ENCODE results near the gene TAF8.
"Not testable (repeated sequence)": the region's sequence is repeated elsewhere in the genome, so short reads cannot be mapped to it uniquely, and the experiment has no call there.

TAF8 gene

DNA sequence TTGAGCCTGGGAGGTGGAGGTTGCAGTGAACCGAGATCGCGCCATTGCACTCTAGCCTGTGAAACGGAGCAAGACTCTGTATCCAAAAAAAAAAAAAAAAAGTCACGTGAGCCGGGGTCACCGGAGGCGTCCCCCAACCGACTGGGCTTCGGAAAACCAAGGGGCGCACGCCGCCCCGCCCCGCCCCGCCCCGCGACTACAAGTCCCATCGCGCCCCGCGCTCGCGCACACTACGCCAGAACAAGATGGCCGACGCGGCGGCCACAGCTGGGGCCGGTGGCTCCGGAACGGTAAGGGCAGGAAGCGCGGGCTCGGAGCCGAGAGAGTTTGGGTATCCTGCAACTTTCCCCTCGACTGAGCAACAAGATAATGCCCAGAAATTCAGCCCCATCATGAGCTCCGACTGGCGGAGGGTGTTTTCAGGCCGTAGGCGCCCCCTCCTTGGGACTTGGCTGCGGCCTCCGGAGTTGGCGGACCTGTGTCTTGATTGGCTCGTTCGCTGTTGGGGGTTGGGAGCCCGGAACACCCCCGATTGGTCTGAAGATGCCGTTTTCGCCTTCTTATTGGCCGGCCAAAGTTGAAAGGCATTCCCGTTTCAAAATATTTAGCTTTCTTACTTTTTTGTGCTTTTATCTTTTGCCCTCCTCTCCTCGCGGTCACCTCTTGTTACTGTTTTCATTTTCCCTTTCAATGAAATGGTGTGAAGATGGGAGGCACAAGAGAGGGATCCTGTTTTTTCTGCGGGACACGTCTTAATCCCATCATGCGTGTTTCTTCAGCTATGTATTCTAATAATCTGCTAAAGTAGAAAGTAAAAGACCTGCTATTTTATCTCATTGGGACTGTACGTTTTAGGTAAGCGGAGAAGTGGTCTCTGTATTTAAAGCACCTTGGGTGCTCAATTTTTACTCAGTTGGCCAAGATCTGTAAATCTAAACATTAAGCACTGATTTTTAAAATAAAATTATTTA is at the start of gene TAF8:
Gene TAF8, plus strand, starts transcription at position 228 of the 971 bp plus-strand sequence. Its CDS starts 18 bp downstream, at position 246.
- peak; percentile 93 for DNase-seq (ENCODE audit: low spot score)

DNA sequence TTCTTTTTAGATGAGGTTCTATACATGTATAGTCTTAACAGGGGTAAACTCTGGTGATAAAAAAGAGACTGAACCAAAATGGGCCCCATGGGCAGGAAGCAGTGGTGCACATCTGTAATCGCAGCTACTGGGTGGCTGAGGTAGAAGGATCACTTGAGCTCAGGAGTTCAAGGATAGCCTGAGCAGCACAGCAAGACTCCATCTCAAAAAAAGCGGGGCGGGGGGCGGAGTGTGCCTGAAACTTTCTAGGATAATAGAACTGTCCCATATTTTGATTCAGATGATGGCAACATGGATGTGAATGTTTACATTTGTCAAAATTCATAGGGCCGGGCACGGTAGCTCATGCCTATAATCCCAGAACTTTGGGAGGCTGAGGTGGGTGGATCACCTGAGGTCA is 48.8 kb upstream of the TAF8 start:
- no peak for DNase-seq (ENCODE audit: low spot score)

GRCh38 chr6:42003658-42004057 is 46.7 kb upstream of the TAF8 start:
- not testable (repeated sequence) for DNase-seq (ENCODE audit: low spot score)

GRCh38 chr6:42007286-42008137 is 42.8 kb upstream of the TAF8 start:
- no peak for DNase-seq (ENCODE audit: low spot score)

GRCh38 chr6:42008138-42008528 is 42.2 kb upstream of the TAF8 start:
- DNase-seq (ENCODE audit: low spot score) = not testable (repeated sequence)

DNA sequence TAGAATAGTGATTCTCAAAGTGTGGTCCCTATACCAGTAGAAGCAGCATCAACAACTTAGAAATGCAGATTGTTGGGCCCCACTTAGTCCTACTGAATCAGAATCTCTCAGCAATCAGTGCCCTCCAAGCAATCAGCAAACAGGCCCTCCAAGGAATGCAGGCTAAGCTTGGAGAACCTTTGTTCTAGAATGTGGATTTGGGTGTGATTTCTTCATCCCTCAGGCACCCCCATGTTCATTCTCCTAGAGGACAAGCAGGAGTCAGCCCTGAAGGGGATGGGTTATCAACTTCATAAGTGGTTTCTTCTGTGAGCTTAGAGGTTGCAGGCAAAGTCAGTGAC is 40.5 kb upstream of the TAF8 start:
- no peak for DNase-seq (ENCODE audit: low spot score)

DNA sequence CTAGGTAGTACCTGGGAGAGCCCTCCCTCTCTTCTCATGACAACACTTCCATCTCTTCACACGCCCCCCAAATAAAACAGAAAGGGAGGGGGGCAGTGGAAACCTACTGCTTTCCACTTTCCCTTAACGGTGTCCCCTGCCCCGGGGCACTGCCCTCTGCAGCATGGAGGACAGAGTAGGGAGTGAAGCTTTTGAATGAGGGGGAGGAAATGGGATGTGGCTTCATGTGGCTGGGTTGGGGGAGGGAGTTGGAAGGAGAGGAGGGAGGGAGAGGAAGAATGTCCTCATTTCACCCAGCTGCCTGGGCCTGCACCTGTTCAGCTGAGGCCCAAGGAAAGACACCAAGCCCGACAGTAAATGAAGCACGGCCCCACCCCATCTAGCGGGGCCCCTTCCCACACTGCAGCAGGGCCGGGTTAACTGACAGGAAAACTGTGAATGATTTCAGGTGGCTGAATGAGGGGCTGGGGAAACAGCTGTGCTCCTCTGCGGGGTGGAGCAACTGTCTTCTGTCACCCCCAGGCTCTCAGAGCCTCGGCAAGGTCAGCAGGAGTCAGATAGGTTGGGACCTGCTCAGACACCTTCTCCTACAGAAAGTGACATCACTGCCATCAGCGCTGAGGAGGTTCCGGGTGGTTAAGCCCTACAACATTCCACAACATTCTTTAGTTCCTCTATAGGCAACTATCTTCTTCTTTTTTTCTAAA is 40.0 kb upstream of the TAF8 start:
- no peak for DNase-seq (ENCODE audit: low spot score)

GRCh38 chr6:42010909-42011308 is 39.4 kb upstream of the TAF8 start:
- DNase-seq (ENCODE audit: low spot score) = no peak

- no peak for DNase-seq (ENCODE audit: low spot score)
Measured at GRCh38 chr6:42012501-42013133, 37.7 kb upstream of the TAF8 start.

- no peak for DNase-seq (ENCODE audit: low spot score)
Measured at GRCh38 chr6:42013134-42013516, 37.2 kb upstream of the TAF8 start.

GRCh38 chr6:42017021-42017643 is 33.2 kb upstream of the TAF8 start:
- DNase-seq (ENCODE audit: low spot score) = peak; percentile 21

DNA sequence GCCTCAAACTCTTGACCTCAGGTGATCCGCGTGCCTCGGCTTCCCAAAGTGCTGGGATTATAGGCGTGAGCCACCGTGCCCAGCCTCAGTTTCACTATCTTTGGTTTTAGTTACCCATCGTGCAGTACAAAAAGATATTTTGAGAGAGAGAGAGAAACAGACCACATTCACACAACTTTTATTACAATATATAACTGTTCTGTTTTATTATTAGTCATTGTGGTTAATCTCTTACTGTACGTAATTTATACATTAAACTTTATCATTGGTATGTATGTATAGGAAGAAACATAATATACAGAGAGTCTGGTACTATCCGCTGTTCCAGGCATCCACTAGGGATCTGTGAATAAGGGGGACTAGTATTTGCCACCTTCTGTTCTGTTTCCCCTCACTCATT is 29.4 kb upstream of the TAF8 start:
- no peak for DNase-seq (ENCODE audit: low spot score)

GRCh38 chr6:42021847-42022754 is 28.2 kb upstream of the TAF8 start:
- DNase-seq (ENCODE audit: low spot score) = no peak

DNA sequence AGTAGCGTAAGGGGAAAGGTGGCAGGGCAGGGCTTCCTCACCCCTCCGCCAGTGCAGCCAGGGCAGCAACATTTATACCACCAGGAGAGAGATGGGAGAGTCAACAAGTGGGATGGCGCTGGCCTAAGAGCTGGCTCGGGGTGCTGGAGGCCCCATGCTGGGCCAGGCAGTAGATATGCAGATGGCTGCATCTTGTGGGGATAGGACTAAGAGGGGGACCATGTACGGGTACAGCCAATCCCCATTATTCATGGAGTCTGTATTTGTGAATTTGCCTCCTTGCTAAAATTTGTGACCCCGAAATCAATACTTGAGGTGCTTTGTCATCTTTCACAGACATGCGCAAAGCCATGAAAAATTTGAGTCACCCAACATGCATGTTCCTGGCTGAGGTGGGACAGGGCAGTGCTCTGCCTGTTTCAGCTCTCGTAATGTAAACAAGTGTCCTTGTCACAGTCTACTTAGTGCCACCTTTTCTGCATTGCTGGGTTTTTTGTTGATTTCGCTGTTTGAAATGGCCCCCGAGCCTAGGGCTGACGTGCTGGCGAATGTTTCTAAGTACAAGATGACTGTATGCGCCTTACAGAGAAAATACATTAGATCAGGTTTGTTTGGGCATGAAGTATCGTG is 27.5 kb upstream of the TAF8 start:
- DNase-seq (ENCODE audit: low spot score) = no peak

- no peak for DNase-seq (ENCODE audit: low spot score)
Measured at GRCh38 chr6:42025066-42025844, 25.1 kb upstream of the TAF8 start.

- no peak for DNase-seq (ENCODE audit: low spot score)
Measured at GRCh38 chr6:42025845-42026243, 24.5 kb upstream of the TAF8 start.

DNA sequence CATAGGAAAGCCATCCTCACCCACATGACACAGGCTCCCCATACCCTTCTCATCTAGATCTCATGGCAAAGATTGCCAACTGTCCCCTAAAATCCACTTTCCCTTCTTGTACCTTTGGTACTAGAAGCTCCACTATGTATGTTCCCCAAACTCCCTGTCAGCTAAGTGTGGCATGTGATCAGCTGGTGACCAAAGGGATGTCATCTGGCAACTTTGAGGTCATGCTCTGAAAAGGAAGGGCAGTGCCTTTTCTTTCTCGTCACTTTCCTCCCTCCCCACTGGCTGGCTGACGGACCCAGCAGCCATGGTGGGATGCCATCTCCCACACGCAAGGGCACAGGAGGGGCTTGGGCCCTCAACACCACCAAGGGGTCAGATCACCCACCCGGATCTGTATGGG is 23.8 kb upstream of the TAF8 start:
- no peak for DNase-seq (ENCODE audit: low spot score)

DNA sequence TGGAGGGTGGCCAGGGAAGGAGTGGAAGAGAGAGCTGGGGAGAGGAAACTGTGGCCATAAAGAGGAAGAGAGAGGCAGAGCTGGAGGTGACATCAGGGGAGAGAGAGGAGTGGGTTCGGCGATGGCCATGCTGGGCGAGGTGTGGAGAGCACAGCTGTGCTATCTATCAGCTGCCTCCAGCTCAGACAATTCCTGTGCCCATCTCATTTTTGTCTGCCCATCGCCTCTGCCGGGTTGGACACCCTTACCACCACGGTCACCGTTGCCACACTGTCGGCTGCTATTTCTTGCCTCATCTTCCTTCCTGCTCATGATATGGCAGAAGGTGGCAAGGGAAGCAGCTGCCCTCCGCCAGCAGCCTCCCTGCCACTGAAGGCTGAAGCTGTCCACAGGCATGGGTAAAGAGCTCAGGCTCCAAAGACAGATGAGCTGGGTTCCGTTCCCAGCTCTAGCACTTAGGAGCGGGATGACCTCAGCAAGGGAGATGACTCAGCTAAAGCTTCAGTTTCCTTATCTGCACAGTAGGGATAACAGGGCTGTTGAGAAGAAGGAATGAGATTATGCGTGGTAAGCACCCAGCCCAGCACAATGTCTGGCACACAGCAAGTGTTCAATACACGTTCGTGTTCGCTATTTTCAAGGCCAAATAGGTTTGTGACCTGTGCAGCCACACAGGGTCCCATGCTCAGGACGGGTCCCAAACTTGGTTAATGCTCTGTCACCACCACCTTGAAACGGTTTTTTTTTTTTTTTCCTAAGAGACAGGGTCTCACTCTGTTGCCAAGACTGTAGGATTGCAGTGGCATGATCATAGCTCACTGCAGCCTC is 21.9 kb upstream of the TAF8 start:
- peak; percentile 64 for DNase-seq (ENCODE audit: low spot score)

Measured in RKO (cell line).